ENCODE data around the gene SLC35G3. TPM values are rescaled to one million over a fixed set of nuclear protein-coding genes. Genes with fewer than 3 reads are reported as not detected.
"Not testable (repeated sequence)": the region's sequence is repeated elsewhere in the genome, so short reads cannot be mapped to it uniquely, and the experiment has no call there.

SLC35G3 gene
- total RNA-seq, 2 experiments from 2014 or later, result not detected

GRCh38 chr17:35234315-35234714 lies 40.1 kb upstream of the SLC35G3 start:
- intact Hi-C loops (cut with micrococcal nuclease); DNase-seq; H3K27ac Mint-ChIP-seq; CTCF ChIA-PET; H3K36me3 Mint-ChIP-seq (ENCODE audit: low read depth); H3K9me3 Mint-ChIP-seq; H3K27me3 Mint-ChIP-seq (ENCODE audit: low read depth); H3K4me3 Mint-ChIP-seq: not testable (repeated sequence)
- H3K4me1 Mint-ChIP-seq (ENCODE audit: low read depth), result peaks cover 89% of the 10 kb centered on the region

GRCh38 chr17:35229638-35230037 lies 35.4 kb upstream of the SLC35G3 start:
- H3K36me3 Mint-ChIP-seq (ENCODE audit: low read depth), result no peaks in the 10 kb centered on the region
- no peak overlapping the region for H3K4me3 Mint-ChIP-seq
- H3K4me1 Mint-ChIP-seq (ENCODE audit: low read depth), result peaks cover 69% of the 10 kb centered on the region
- intact Hi-C loops (cut with micrococcal nuclease), result no loop called here
- H3K27ac Mint-ChIP-seq, result no peak overlapping the region
- DNase-seq, result no peak
- CTCF ChIA-PET, result no interaction called here
- no peaks in the 10 kb centered on the region for H3K27me3 Mint-ChIP-seq (ENCODE audit: low read depth)
- H3K9me3 Mint-ChIP-seq, result peaks cover 2% of the 10 kb centered on the region

DNA sequence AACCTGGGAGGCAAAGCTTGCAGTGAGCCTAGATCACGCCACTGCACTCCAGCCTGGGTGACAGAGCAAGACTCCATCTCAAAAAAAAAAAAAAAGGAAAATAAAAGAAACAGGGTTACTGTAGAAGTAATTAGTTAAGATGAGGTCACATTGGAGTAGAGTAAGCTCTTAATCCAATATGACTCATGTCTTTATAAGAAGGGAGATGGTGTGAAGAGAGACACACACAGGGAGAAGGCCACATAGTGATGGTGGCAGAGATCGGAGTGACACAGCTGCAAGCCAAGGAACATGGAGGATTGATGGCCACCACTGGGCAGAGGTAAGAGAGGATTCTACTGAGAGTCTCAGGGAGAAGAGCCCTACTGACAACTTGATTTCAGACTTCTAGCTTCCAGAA lies 33.4 kb upstream of the SLC35G3 start:
- CTCF ChIA-PET, result interaction anchor here (0.6 to 1.7 kb wide), 4 partner anchors 11 to 108 kb away, joined by 3 to 5 read pairs (median 4); partner anchors contain the start of gene RAD51D
- Mint-ChIP-seq H3K27ac (no peak overlapping the region), H3K36me3 (ENCODE audit: low read depth) (peaks cover 5% of the 10 kb centered on the region), H3K4me3 (no peak overlapping the region), H3K4me1 (ENCODE audit: low read depth) (peaks cover 59% of the 10 kb centered on the region), H3K9me3 (peaks cover 9% of the 10 kb centered on the region), H3K27me3 (ENCODE audit: low read depth) (no peaks in the 10 kb centered on the region)
- DNase-seq, result no peak
- intact Hi-C loops (cut with micrococcal nuclease), result no loop called here

- DNase-seq, result no peak
- CTCF ChIA-PET, result no interaction called here
- H3K9me3 Mint-ChIP-seq, result peaks cover 16% of the 10 kb centered on the region
- no peak overlapping the region for H3K4me3 Mint-ChIP-seq
- no peak overlapping the region for H3K27ac Mint-ChIP-seq
- H3K36me3 Mint-ChIP-seq (ENCODE audit: low read depth), result peaks cover 12% of the 10 kb centered on the region
- intact Hi-C loops (cut with micrococcal nuclease), result no loop called here
- H3K27me3 Mint-ChIP-seq (ENCODE audit: low read depth), result no peaks in the 10 kb centered on the region
- H3K4me1 Mint-ChIP-seq (ENCODE audit: low read depth), result peaks cover 49% of the 10 kb centered on the region
Observed at GRCh38 chr17:35224436-35224835, 30.2 kb upstream of the SLC35G3 start.

- CTCF ChIA-PET, result no interaction called here
- Mint-ChIP-seq H3K4me1 (ENCODE audit: low read depth) (peaks cover 48% of the 10 kb centered on the region), H3K36me3 (ENCODE audit: low read depth) (peaks cover 12% of the 10 kb centered on the region), H3K27me3 (ENCODE audit: low read depth) (no peaks in the 10 kb centered on the region), H3K9me3 (peaks cover 16% of the 10 kb centered on the region), H3K27ac (no peak overlapping the region), H3K4me3 (no peak overlapping the region)
- no peak for DNase-seq
- intact Hi-C loops (cut with micrococcal nuclease), result no loop called here
Observed at GRCh38 chr17:35222452-35222851, 28.3 kb upstream of the SLC35G3 start.

DNA sequence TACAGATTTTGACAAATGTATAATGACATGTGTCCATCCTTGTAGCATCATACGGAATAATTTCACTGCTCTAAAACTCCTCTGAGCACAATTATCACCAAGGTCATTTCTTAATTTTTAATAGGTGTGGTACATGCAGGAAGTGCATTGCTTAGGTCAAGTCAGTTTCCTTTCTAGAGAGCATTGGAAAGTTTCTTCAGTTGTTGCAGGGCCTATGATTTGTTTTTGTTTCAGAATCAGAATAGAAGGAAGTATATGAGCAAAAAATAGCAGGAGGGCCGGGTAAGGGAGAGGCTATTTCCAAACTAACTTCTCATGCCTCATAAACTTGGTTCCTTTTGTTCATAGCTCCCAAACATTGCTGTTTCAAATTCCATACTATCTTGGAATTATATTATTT lies 24.7 kb upstream of the SLC35G3 start:
- Mint-ChIP-seq H3K27me3 (ENCODE audit: low read depth) (no peaks in the 10 kb centered on the region), H3K4me1 (ENCODE audit: low read depth) (peaks cover 63% of the 10 kb centered on the region), H3K27ac (peak overlapping the region; percentile 86), H3K36me3 (ENCODE audit: low read depth) (peaks cover 12% of the 10 kb centered on the region), H3K9me3 (peaks cover 16% of the 10 kb centered on the region), H3K4me3 (peak overlapping the region; percentile 38)
- CTCF ChIA-PET, result interaction anchor here (0.7 kb wide), 1 partner anchor 10 kb away, joined by 3 read pairs; no protein-coding TSS in a partner anchor
- intact Hi-C loops (cut with micrococcal nuclease), result loop anchor here (1.0 to 10.0 kb wide), 5 partner anchors 12 to 239 kb away; partner anchors contain the start of genes LIG3 and SLFN11
- DNase-seq, result no peak

DNA sequence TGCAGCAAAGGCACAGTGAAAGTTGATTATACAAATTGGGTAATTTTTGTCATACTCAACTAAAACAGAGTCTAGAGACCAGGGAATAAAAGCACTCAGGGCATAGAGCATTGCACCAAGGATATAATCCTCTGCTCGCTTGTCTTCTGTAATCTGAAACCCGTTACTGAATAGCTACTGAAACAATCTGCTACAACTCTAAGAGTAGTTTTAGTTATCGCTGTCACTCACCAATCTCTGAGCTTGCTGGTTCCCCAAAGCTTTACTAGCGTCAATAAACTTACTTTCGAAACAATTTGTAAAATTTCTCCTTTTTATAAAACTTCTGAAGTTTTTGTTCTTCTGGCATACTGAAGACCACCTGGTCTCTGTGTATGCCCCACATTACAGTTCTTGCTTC lies 22.9 kb upstream of the SLC35G3 start:
- Mint-ChIP-seq H3K27ac (no peak overlapping the region), H3K4me1 (ENCODE audit: low read depth) (peaks cover 81% of the 10 kb centered on the region)

DNA sequence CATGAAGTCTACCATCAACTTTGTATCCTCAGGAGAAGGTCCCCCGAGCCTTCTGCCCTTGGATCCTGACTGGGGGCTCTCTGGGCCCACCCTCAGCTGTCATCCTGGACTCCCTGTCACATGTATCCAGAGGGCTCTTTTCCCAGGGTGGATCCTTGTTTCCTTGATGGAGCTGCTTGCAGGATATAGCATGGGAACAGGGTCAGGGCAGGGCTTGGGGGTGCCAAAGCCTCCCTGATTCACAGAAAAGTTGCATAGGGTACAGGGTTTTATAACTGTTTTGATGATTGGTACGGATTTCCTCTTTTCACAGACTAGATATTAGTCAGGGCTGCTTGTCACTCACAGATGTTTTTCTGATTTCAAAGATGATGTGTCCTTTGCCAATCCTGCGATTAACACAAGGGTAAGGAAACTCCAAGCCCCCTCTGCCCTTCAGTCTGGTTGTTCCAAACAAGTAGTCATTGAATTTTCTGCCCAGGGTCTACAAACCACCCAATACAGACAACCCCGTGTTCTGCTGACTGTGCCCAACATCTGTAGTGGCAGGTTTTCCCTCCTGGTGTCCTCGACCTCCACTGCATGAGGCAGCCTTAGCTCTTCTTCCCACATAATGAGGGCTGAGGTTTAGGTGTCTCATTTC lies 20.6 kb upstream of the SLC35G3 start:
- peak overlapping the region; percentile 88 for H3K27ac Mint-ChIP-seq
- DNase-seq, result peak; percentile 48
- peaks cover 84% of the 10 kb centered on the region for H3K4me1 Mint-ChIP-seq (ENCODE audit: low read depth)
- peak overlapping the region; percentile 45 for H3K4me3 Mint-ChIP-seq
- intact Hi-C loops (cut with micrococcal nuclease), result loop anchor here (1.0 to 10.0 kb wide), 6 partner anchors 28 to 323 kb away; partner anchors contain the start of genes SLFN11 and SLFN12L
- H3K27me3 Mint-ChIP-seq (ENCODE audit: low read depth), result no peaks in the 10 kb centered on the region
- no peaks in the 10 kb centered on the region for H3K36me3 Mint-ChIP-seq (ENCODE audit: low read depth)
- CTCF ChIA-PET, result interaction anchor here (0.6 to 1.5 kb wide), 5 partner anchors 21 to 115 kb away, joined by 3 to 11 read pairs (median 3); no protein-coding TSS in a partner anchor
- H3K9me3 Mint-ChIP-seq, result no peaks in the 10 kb centered on the region

More for the DNA sequence above, 22.9 kb upstream of the SLC35G3 start:
- intact Hi-C loops (cut with micrococcal nuclease), result loop anchor here (10.0 kb wide), 1 partner anchor 158 kb away; the partner anchor contains the start of gene SLFN11
- H3K9me3 Mint-ChIP-seq, result peaks cover 5% of the 10 kb centered on the region
- no peak for DNase-seq
- H3K27me3 Mint-ChIP-seq (ENCODE audit: low read depth), result no peaks in the 10 kb centered on the region
- CTCF ChIA-PET, result no interaction called here
- H3K4me3 Mint-ChIP-seq, result no peak overlapping the region
- H3K36me3 Mint-ChIP-seq (ENCODE audit: low read depth), result peaks cover 4% of the 10 kb centered on the region

DNA sequence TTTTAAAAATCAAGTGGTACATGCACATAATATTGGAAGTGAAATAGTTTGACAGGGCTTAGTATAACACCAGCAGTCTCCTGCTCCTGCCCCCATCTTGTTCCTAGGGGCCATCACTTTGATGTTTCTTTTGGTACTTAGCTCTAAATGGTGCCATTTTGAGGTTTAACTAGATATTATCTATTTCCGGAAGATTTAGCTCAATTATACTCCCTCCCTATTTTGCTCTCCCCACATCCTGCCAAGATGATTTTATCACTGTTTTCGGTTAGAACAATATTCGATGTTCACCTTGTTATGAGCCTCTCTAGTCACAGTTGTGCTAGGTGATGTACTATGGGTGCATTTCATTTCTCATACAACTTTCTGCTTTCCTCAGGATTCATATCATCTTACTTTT lies 20.0 kb upstream of the SLC35G3 start:
- Mint-ChIP-seq H3K36me3 (ENCODE audit: low read depth) (no peaks in the 10 kb centered on the region), H3K27me3 (ENCODE audit: low read depth) (no peaks in the 10 kb centered on the region), H3K9me3 (no peaks in the 10 kb centered on the region), H3K4me3 (peak overlapping the region; percentile 45), H3K4me1 (ENCODE audit: low read depth) (peaks cover 79% of the 10 kb centered on the region), H3K27ac (peak overlapping the region; percentile 88)
- no peak for DNase-seq
- intact Hi-C loops (cut with micrococcal nuclease), result loop anchor here (1.0 to 10.0 kb wide), 6 partner anchors 28 to 323 kb away; partner anchors contain the start of genes SLFN11 and SLFN12L
- CTCF ChIA-PET, result interaction anchor here (0.7 to 1.6 kb wide), 4 partner anchors 21 to 324 kb away, joined by 3 to 11 read pairs (median 4); no protein-coding TSS in a partner anchor

DNA sequence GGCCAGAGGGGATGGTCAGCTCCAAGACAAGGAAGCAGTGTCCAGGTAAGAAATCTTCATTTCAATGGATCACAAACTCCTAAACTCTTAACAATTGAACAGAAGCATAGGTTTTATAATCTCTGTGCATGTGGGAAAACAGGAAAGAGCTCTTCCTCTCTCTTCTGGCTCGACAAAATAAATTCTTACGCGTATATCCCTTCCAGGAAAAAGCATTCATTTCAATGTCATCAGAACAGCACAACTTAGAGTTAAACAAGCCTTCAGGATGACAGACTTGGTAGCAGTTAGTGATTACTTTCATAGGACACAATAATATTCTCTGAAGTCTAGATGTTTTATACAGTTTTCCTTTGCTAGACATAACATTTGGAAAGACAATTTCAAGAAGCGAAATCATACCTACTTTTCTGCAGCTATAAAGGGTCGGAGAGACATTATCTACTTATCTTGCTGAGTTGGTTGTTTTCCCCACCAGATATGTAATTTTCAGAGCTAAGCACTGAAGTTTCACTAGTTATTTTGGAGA lies 19.3 kb upstream of the SLC35G3 start:
- intact Hi-C loops (cut with micrococcal nuclease), result loop anchor here (5.0 to 10.0 kb wide), 3 partner anchors 36 to 161 kb away; partner anchors contain the start of gene SLFN11
- DNase-seq, result no peak
- Mint-ChIP-seq H3K4me3 (peak overlapping the region; percentile 45), H3K27ac (peak overlapping the region; percentile 88), H3K4me1 (ENCODE audit: low read depth) (peaks cover 79% of the 10 kb centered on the region), H3K36me3 (ENCODE audit: low read depth) (no peaks in the 10 kb centered on the region), H3K9me3 (no peaks in the 10 kb centered on the region), H3K27me3 (ENCODE audit: low read depth) (no peaks in the 10 kb centered on the region)
- CTCF ChIA-PET, result interaction anchor here (0.7 to 1.6 kb wide), 4 partner anchors 16 to 325 kb away, joined by 3 to 11 read pairs (median 4); no protein-coding TSS in a partner anchor

- Mint-ChIP-seq H3K27me3 (ENCODE audit: low read depth) (no peaks in the 10 kb centered on the region), H3K36me3 (ENCODE audit: low read depth) (no peaks in the 10 kb centered on the region), H3K4me3 (peak overlapping the region; percentile 7), H3K27ac (peak overlapping the region; percentile 88), H3K4me1 (ENCODE audit: low read depth) (peaks cover 74% of the 10 kb centered on the region), H3K9me3 (no peaks in the 10 kb centered on the region)
- CTCF ChIA-PET, result interaction anchor here (0.8 to 1.6 kb wide), 3 partner anchors 28 to 326 kb away, joined by 4 to 5 read pairs (median 4); partner anchors contain the start of gene SLFN5
- intact Hi-C loops (cut with micrococcal nuclease), result loop anchor here (5.0 to 10.0 kb wide), 3 partner anchors 35 to 162 kb away; partner anchors contain the start of gene SLFN11
- DNase-seq, result peak; percentile 46
Observed at GRCh38 chr17:35212668-35213067, 18.5 kb upstream of the SLC35G3 start.

GRCh38 chr17:35210741-35211140 lies 16.5 kb upstream of the SLC35G3 start:
- H3K9me3 Mint-ChIP-seq, result no peaks in the 10 kb centered on the region
- peaks cover 66% of the 10 kb centered on the region for H3K4me1 Mint-ChIP-seq (ENCODE audit: low read depth)
- CTCF ChIA-PET, result interaction anchor here (0.5 to 1.0 kb wide), 3 partner anchors 24 to 30 kb away, joined by 3 to 5 read pairs (median 3); no protein-coding TSS in a partner anchor
- peak; percentile 67 for DNase-seq
- no peaks in the 10 kb centered on the region for H3K27me3 Mint-ChIP-seq (ENCODE audit: low read depth)
- no peak overlapping the region for H3K27ac Mint-ChIP-seq
- intact Hi-C loops (cut with micrococcal nuclease), result loop anchor here (5.0 to 10.0 kb wide), 3 partner anchors 33 to 164 kb away; partner anchors contain the start of gene SLFN11
- H3K4me3 Mint-ChIP-seq, result peak overlapping the region; percentile 56
- H3K36me3 Mint-ChIP-seq (ENCODE audit: low read depth), result no peaks in the 10 kb centered on the region
